GM18858 (cell line): ENCODE results near the gene OXNAD1.

Source experiments
- ATAC-seq: cut with Tn5 transposase; IDR thresholded peaks from one replicate; pipeline ENCODE4 v1.9.1; 2021; ENCODE audit not compliant: unreplicated experiment

OXNAD1 gene

GRCh38 chr3:16273867-16274266 is 8.9 kb downstream of the OXNAD1 start:
- no peak for ATAC-seq

GRCh38 chr3:16277471-16277870 is 12.5 kb downstream of the OXNAD1 start:
- no peak for ATAC-seq

DNA sequence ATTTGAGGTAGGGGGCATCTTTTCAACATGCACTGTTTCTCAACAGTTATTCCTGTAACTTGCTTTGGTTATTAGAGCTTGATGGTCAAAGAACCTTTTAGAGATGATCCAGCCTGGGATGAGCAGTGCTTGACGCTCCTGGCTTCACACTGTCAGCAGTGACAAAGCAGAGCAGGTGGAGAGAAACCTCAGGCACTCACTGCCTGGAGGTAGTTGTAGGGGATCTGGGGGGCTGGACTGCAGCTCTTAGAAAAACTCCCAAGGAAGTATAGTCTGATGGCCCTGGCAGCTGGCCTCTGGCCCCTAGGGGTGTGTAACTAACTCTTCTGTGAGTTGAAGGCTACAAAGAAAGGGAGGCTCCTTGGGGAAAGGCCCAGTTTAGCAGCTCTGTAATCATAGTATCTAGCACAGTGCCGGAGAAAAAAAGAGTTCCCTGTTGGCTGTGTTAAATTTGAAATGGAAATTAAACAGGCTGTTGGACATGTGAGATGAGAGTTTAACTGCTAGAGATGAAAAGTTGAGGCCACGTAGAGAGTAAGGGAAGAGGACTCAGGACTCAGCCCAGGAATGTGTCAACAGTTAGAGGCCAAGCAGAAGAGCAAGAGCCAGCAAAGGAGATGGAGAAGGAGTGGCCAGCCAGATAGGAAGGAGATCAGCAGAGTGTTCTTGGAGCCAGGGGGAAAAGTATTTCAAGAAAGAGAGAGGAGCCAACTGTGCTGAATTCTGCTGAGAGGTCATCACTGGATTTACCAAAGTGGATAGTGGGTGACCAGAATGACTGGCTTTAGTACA is 14.2 kb downstream of the OXNAD1 start:
- ATAC-seq: no peak

- ATAC-seq: no peak
Measured at GRCh38 chr3:16280671-16281070, 15.7 kb downstream of the OXNAD1 start.

DNA sequence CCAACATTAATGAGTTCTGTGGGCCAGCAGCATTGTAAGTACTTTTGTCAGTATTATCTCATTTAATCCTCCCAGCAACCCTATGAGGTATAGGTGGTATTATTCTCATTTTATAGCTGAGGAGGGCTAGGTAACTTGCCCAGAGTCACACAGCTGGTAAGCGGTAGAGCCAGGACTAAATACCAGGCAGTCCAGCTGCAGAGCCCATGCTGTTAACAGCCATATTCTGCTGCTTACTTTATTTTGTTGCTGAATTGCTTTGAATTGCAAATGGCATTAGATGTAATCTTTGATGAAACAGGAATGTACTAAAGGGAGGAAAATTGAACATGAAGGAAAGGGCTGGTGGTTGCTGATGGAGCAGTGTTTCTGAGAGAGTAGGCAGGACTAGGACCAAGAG is 19.6 kb downstream of the OXNAD1 start:
- no peak for ATAC-seq

GRCh38 chr3:16286161-16286560 is 21.1 kb downstream of the OXNAD1 start:
- ATAC-seq: peak; percentile 78

DNA sequence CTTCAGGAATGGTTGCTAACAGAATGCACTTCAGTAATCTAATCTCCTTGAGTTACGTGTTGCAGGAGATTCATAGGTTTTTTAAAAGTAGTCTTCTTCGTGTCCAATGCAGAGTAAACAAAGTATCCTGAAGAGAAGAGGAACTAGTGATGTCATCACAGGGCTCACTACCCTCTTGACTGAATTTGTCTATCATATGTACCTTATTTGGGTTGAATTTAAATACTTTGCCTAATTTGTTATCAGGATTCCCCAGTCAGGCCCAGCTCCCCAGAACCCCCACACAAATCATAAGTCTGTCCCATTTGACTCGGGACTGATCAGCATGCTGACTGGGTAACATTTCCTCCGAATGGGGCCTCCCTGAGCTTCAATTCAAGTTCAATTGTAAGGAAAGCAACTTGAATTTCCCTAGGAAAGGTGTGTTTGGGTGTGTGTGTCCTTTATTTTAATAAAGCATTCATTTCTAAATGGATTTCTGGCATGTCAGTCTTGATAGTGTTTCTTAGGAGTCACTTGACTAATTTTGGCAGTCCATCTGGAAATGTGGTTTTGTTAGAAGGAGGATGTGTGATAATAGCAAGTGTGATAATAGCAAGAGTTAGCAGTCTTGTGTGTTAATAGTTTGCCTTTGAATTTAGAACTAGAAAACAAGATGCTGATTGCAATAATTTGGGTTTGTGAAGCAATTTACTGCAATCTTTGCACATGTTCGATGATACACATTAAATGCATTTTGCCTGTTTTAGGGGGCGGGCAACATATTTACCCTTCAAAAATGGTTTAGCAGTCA is 21.9 kb downstream of the OXNAD1 start:
- no peak for ATAC-seq

GRCh38 chr3:16288664-16289063 is 23.7 kb downstream of the OXNAD1 start:
- ATAC-seq: no peak

- no peak for ATAC-seq
Measured at GRCh38 chr3:16289144-16289889, 24.3 kb downstream of the OXNAD1 start.

- no peak for ATAC-seq
Measured at GRCh38 chr3:16290007-16290826, 25.2 kb downstream of the OXNAD1 start.

DNA sequence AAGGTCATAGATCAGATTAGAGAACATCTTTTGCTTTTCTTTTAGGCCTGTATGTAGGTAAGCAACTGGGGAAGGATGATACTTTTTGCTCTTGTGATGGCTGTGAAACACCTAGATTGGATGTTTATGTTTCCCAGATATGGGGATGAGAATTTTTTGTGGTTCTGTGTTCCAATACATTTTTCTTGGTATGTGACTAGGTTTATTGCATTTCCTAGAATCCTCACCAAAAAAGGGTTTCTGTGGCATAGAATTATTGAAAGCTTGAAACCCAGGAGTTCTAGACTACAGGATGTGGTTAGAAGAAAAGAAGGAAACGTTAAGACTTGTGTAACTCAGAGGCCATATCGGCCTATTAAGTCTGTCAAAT is 25.8 kb downstream of the OXNAD1 start:
- no peak for ATAC-seq

GRCh38 chr3:16294844-16295243 is 29.8 kb downstream of the OXNAD1 start:
- ATAC-seq: no peak

DNA sequence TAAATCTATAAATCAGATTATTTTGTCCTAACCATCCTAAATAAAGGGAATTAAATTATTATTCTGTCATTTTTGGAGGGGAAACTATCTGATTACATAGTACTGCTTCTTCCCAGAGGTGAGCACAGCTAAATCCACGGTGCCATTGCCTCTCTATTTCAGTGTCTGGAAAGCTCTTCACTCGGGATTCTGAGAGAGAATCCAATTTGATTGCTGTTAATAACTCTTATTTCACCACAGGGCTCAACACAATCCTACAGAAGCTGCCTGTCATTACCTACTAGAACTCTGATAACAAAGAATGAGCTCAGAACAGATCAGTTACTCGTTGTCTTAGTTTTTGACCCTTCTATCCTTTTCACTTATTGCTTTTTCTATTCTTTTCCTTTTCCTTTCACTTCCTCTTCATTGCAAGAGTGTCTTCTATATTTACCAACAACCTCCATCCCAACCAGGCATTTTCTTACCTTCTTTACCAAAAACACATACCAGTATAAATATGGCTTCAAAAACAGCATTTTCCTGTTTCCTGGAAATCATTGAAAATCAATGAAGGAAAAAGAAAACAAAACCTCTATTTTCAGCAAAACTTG is 30.4 kb downstream of the OXNAD1 start:
- ATAC-seq: no peak

GRCh38 chr3:16297997-16298885 is 33.2 kb downstream of the OXNAD1 start:
- ATAC-seq: no peak

DNA sequence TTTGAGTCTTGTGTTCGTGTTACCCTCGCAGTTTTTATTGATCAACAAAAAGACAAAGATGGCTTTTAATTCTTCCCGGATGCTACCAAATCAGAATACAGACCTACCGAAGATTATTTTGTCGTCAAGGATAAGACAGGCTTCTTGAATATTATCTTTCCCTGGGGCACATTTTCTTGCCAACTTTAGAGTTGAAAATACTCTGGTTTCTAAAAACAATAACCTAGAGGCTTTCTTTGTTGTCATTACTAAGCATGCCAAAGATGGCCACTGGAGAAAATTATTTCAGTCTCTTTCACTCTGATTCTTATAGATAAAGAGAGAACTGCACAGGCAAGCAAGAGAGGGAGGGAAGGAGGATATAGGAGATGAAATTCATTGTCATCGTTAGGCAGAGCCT is 33.9 kb downstream of the OXNAD1 start:
- no peak for ATAC-seq

GRCh38 chr3:16299746-16300145 is 34.7 kb downstream of the OXNAD1 start:
- ATAC-seq: no peak

DNA sequence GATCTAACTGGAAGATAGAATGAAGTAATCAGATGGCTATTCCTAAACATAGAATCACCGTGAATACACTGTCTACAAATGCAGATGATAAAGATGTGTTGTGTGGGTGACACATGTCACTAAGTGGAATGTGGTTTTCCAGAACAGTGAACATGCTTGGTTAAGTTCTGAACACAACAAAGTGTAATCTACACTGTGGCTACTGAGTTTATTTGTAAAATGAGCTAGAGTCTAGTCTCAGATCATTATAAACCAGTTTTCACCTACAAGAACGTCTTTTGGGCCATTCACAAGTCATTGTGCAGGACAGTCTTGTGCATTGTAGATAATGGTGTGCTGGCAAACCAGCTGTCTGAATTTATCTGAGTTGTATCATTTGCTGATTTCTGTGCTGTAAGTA is 35.3 kb downstream of the OXNAD1 start:
- ATAC-seq: no peak

GRCh38 chr3:16300881-16301359 is 35.9 kb downstream of the OXNAD1 start:
- no peak for ATAC-seq

DNA sequence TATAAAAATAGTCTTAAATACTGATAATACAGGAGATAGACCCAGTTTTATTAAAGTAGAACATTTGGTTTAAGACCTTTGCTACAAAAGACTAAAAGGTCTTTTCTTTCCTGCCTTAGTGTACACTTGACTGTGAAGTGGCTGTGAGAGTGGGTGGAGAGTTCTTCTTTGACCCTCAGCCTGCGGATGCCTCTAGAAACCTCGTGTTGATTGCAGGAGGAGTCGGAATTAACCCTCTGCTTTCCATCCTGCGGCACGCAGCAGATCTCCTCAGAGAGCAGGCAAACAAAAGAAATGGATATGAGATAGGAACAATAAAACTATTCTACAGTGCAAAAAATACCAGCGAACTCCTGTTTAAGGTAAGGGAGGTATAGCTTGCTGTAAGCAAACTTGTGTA is 36.5 kb downstream of the OXNAD1 start:
- no peak for ATAC-seq
